Muscle of leg (tissue), 16 donors: Measurements from ENCODE around the gene SULT1A2. TPM values are rescaled to one million over a fixed set of nuclear protein-coding genes. Genes with fewer than 3 reads are reported as not detected.
"Not testable (repeated sequence)": the region's sequence is repeated elsewhere in the genome, so short reads cannot be mapped to it uniquely, and the experiment has no call there.

Source experiments
- DNase-seq: peaks from one replicate; pipeline ENCODE4 v3.0.0; 2013
- H3K27ac ChIP-seq: one replicate; pipeline ENCODE4 v1.5.1; 2013; ENCODE audit warnings: mild to moderate bottlenecking, low read length, control low read depth
- H3K27me3 ChIP-seq: one replicate; pipeline ENCODE4 v1.6.1; 2013; ENCODE audit warnings: low read length; ENCODE audit not compliant: control insufficient read depth, insufficient read depth
- H3K36me3 ChIP-seq: one replicate; pipeline ENCODE4 v1.6.1; 2013; ENCODE audit warnings: low read length; ENCODE audit not compliant: control insufficient read depth, insufficient read depth
- H3K4me1 ChIP-seq: one replicate; pipeline ENCODE4 v1.6.1; 2013; ENCODE audit warnings: low read length; ENCODE audit not compliant: control insufficient read depth, insufficient read depth
- H3K4me3 ChIP-seq: one replicate; pipeline ENCODE4 v1.5.1; 2013; ENCODE audit warnings: low read length, control low read depth
- H3K9me3 ChIP-seq: replicated peaks from 2 replicates; pipeline ENCODE4 v1.6.1; 2013; ENCODE audit warnings: low read depth, low read length; ENCODE audit not compliant: control insufficient read depth
- WGBS: methylation state at CpG from one replicate; pipeline ENCODE4 v1.1.5; 2013; ENCODE audit warnings: missing lambda C conversion rate; ENCODE audit not compliant: insufficient coverage; 5-methylcytosine and 5-hydroxymethylcytosine counted together
- long read RNA-seq, 11 donors: transcript quantifications; one replicate each; lab custom pipeline, GENCODE V29; 2026
- polyA plus RNA-seq, 8 donors: library from polyadenylated mRNA; unstranded; fragments of 120-200 nt; gene quantifications; one replicate each; pipeline versions ENCODE4 v1.2.1 to v1.2.3, GENCODE V29; 2013; ENCODE audit warnings: inconsistent platforms in 1 of 8, low replicate concordance in 1 of 8; ENCODE audit not compliant: insufficient read length in 8 of 8, insufficient read depth in 1 of 8
- total RNA-seq: library from RNA; stranded (reverse); fragments of 120-200 nt; gene quantifications from one replicate; pipeline ENCODE4 v1.2.4, GENCODE V29; 2013

Gene SULT1A2
- total RNA-seq (0.58 TPM), polyA plus RNA-seq (1 to 10 TPM in 2 of 8 donors, under 1 TPM in 6; 0.43 to 1.1 (median 0.92) TPM)
- long read RNA-seq, donor 1, result 0 reads
- long read RNA-seq, donor 2, result 0 reads
- long read RNA-seq, donor 3, result 0 reads
- long read RNA-seq, donor 4, result 0 reads
- long read RNA-seq, donor 5, result 0 reads
- long read RNA-seq, donor 6, result 0 reads
- long read RNA-seq, donor 7, result 0 reads
- long read RNA-seq, donor 8, result 0 reads
- long read RNA-seq, donor 9, result 0 reads
- long read RNA-seq, donor 10, result 0 reads
- long read RNA-seq, donor 11, result 0 reads

- H3K27ac ChIP-seq, result no peak within 1 kb of the TSS
- no peak within 1 kb of the TSS for H3K4me3 ChIP-seq
- H3K36me3 ChIP-seq, result peaks cover 3% of the 10 kb centered on the region
- DNase-seq, result no peak
- H3K9me3 ChIP-seq, result no peaks in the 10 kb centered on the region
- WGBS, result 12% methylated on average over 9 of the region's 11 CpGs
- H3K4me1 ChIP-seq, result peaks cover 11% of the 10 kb centered on the region
- peaks cover 2% of the 10 kb centered on the region for H3K27me3 ChIP-seq
Measured at GRCh38 chr16:28596840-28597691, at the start of gene SULT1A2. Gene SULT1A2, minus strand, starts transcription at chr16:28597050. Its CDS starts 1,120 bp downstream, at chr16:28595930.

GRCh38 chr16:28639959-28640358 lies 43.1 kb upstream of the SULT1A2 start:
- not testable (repeated sequence) for H3K27me3 ChIP-seq, H3K4me1 ChIP-seq, DNase-seq, H3K27ac ChIP-seq, H3K9me3 ChIP-seq, H3K36me3 ChIP-seq, H3K4me3 ChIP-seq
- no CpG with 5 or more reads among the region's 2 CpGs for WGBS

- H3K4me1 ChIP-seq, H3K4me3 ChIP-seq, H3K27me3 ChIP-seq, H3K36me3 ChIP-seq, H3K9me3 ChIP-seq, DNase-seq, H3K27ac ChIP-seq: not testable (repeated sequence)
- WGBS, result no CpG with 5 or more reads among the region's 5 CpGs
Measured at GRCh38 chr16:28638359-28638758, 41.5 kb upstream of the SULT1A2 start.

- not testable (repeated sequence) for H3K4me3 ChIP-seq, DNase-seq, H3K9me3 ChIP-seq, H3K4me1 ChIP-seq, H3K36me3 ChIP-seq, H3K27ac ChIP-seq, H3K27me3 ChIP-seq
- no CpG with 5 or more reads among the region's 1 CpG for WGBS
Measured at GRCh38 chr16:28637765-28638164, 40.9 kb upstream of the SULT1A2 start, which contains the start of gene NPIPB8. Gene NPIPB8, plus strand, starts transcription at chr16:28638065. Its CDS starts 296 bp downstream, at chr16:28638361.

- DNase-seq, H3K9me3 ChIP-seq, H3K27ac ChIP-seq, H3K36me3 ChIP-seq, H3K27me3 ChIP-seq, H3K4me3 ChIP-seq, H3K4me1 ChIP-seq: not testable (repeated sequence)
- WGBS, result no CpG with 5 or more reads among the region's 5 CpGs
Measured at GRCh38 chr16:28636093-28636823, 39.4 kb upstream of the SULT1A2 start.

DNA sequence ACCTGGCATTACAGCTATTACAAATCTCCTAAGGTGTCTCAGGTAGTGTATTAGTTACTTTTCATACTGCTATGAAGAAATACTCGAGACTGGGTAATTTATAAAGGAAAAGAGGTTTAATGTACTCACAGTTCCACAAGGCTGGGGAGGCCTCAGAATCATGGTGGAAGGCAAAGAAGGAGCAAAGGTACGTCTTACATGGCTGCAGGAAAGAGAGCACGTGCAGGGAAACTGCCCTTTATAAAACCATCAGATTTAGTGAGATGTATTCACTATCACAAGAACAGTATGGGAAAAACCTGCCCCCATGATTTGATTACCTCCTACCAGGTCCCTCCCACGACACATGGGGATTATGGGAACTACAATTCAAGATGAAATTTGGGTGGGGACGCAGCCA lies 34.1 kb upstream of the SULT1A2 start:
- not testable (repeated sequence) for H3K4me3 ChIP-seq, H3K27me3 ChIP-seq, H3K27ac ChIP-seq, H3K9me3 ChIP-seq, DNase-seq, H3K4me1 ChIP-seq, H3K36me3 ChIP-seq
- no CpG with 5 or more reads among the region's 5 CpGs for WGBS

DNA sequence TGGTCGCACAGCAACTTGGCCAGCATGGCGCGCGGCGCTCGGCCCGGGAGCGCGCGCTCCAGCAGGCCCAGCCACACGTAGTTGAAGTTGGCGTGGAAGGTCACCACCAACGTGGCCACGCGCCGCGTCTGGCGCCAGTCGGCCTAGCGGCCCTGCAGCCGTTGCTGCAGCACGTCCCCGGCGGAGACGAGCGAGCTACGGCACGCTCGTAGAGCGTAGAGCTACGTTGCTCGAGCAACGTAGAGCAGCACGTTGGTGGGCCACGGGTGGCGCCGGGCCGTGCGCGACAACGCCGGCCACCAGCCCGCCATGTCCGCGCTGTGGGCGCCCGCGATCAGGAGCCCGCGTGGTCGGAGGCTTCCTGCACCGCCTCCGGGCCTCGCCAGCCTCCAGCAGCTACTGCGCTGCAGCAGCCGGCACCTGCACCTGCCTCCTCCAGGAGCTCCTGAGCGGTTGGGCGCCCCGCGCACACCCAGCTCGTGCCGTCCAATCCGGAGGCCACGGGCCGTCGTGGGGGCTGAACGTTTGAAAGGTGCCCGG lies 26.4 kb upstream of the SULT1A2 start:
- DNase-seq, result peak; percentile 59
- no peaks in the 10 kb centered on the region for H3K9me3 ChIP-seq
- no peaks in the 10 kb centered on the region for H3K27me3 ChIP-seq
- under 1% methylated on average over 60 of the region's 68 CpGs for WGBS
- H3K36me3 ChIP-seq, result no peaks in the 10 kb centered on the region
- peaks cover 2% of the 10 kb centered on the region for H3K4me1 ChIP-seq
- H3K4me3 ChIP-seq, result peak overlapping the region; percentile 39
- H3K27ac ChIP-seq, result no peak overlapping the region

DNA sequence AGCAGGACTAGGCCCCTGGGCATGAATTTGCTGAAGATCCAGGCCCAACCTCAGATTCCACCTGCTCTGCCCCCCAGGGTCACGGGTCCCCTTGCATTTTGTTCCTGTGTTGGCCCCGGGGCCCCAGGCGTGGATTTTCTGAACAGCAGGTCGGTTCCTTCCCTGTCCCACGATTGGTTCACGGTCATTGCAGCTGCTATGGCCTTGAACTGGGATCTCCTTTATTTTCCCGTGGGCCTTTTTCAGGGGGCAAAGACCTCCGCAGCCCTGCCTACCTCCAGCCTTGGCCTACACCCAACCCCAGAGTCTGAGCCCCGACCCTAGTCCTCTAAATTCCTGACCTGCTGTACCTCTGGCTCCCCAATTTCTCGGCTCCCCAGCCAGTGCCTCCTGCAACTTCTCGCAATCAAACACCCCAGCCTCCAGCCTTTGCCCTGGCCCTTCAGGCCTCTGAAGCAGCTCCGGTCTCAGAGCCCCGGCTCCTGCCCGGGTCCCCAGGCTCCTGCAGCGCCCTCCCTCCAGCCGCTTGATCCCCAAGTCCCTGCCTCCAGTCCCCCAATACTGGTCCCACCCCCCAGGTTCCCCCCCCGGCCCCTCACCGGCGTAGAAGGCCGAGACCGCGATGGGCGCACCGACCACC lies 25.8 kb upstream of the SULT1A2 start:
- Histone ChIP-seq H3K4me3 (peak overlapping the region; percentile 39), H3K27ac (peak overlapping the region; percentile 13)
- not testable (repeated sequence) for H3K36me3 ChIP-seq, DNase-seq, H3K4me1 ChIP-seq, H3K27me3 ChIP-seq, H3K9me3 ChIP-seq
- WGBS, result 32% methylated on average over 22 of the region's 24 CpGs

DNA sequence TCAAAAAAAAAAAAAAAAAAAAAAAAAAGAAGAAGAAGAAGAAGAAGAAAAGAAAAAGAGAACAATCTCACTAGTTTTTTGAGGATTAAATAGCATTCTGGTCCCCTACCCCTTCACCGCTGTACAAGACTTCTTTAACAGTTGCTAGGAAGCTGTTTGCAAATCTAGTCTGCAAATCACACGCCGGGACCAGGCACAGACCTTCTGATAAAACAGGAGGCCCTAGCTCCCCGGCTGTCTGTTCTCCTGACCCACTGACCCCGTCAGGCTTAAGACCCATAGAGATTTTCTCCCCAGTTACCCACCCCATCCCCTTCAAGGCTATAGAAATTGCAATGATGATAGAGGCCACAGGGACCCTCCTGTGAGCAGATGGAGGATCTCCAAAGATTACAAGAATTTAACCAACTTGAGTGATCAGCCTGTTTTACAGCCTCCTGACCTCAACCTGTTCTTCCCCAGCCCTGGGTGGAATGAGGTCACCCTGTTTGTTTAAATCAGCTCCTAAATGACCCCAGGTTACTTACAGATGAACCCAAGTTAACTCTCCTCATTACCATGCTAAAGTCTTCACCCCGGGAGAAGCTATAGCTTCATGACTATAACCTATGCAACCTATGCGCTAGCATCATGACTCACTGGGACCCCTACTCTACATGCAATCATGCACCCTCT lies 24.8 kb upstream of the SULT1A2 start:
- Histone ChIP-seq H3K36me3 (no peaks in the 10 kb centered on the region), H3K27me3 (no peaks in the 10 kb centered on the region), H3K27ac (no peak overlapping the region), H3K4me3 (no peak overlapping the region), H3K9me3 (no peaks in the 10 kb centered on the region), H3K4me1 (peaks cover 2% of the 10 kb centered on the region)
- no peak for DNase-seq
- 73% methylated on average over 2 of the region's 7 CpGs for WGBS
